GM12873 (cell line): ENCODE data around the gene CD58.

Experiments used
- CTCF ChIP-seq: IDR thresholded peaks from 2 replicates; pipeline ENCODE4 v1.5.1; 2012; ENCODE audit warnings: low read depth, mild to moderate bottlenecking, moderate library complexity, low read length, control low read depth; ENCODE audit not compliant: insufficient read depth; ENCODE audit errors: missing control alignments

The CD58 gene

GRCh38 chr1:116534014-116534739, 36.6 kb downstream of the CD58 start:
- TF ChIP-seq CTCF = no peak

- TF ChIP-seq CTCF = no peak
Measured at GRCh38 chr1:116533429-116533820, 37.4 kb downstream of the CD58 start.

GRCh38 chr1:116532671-116533428, 38.0 kb downstream of the CD58 start:
- TF ChIP-seq CTCF = no peak

- no peak for TF ChIP-seq CTCF
Measured at GRCh38 chr1:116531917-116532316, 38.9 kb downstream of the CD58 start.

- no peak for TF ChIP-seq CTCF
Measured at GRCh38 chr1:116529681-116530080, 41.1 kb downstream of the CD58 start.

GRCh38 chr1:116529199-116529631, 41.6 kb downstream of the CD58 start:
- TF ChIP-seq CTCF = no peak

GRCh38 chr1:116528329-116529083, 42.3 kb downstream of the CD58 start:
- TF ChIP-seq CTCF = no peak
